B cell (primary cell): ENCODE data around the gene LGALS7. TPM values are rescaled to one million over a fixed set of nuclear protein-coding genes. Genes with fewer than 3 reads are reported as not detected.

Source experiments
- ATAC-seq: fragments of 200-7000 bp; cut with Tn5 transposase; one replicate; pipeline ENCODE4 v1.10.0; 2021; ENCODE audit warnings: low read depth, mild to moderate bottlenecking, moderate number of reproducible peaks, moderate library complexity
- CTCF ChIA-PET: fragments of 350-600 bp; sonication (Branson Sonifier 250); formaldehyde crosslinking; loops from one replicate; lab custom pipeline; 2021; ENCODE audit warnings: antibody characterized with exemption, inconsistent platforms; lab: Charles Lee
- POLR2A ChIA-PET: fragments of 350-600 bp; sonication (Branson Sonifier 250); formaldehyde crosslinking; loops from one replicate; lab custom pipeline; 2021; ENCODE audit warnings: antibody characterized with exemption; lab: Charles Lee
- DNase-seq: peaks from one replicate; pipeline ENCODE4 v3.0.0; 2013
- H2AFZ ChIP-seq: 2 replicates; pipeline ENCODE4 v1.6.1; 2012; ENCODE audit warnings: mild to moderate bottlenecking, low read depth, low read length; ENCODE audit not compliant: insufficient read depth, poor library complexity, severe bottlenecking
- H3K27ac ChIP-seq, 2 donors: 1 replicate in 1 of 2; 2 replicates in 1 of 2; pipeline ENCODE4 v1.5.1; 2012 to 2013; ENCODE audit warnings: low read length in 2 of 2, mild to moderate bottlenecking in 2 of 2, moderate library complexity in 1 of 2
- H3K27me3 ChIP-seq, 4 experiments: fragments of 200-600 bp in 1 of 4; sonication (generic) in 1 of 4; replicated peaks in 1 of 4; 1 replicate in 2 of 4; 2 replicates in 2 of 4; pipeline versions ENCODE4 v1.6.1 to v1.7.0; 2013 to 2016; ENCODE audit warnings: low read length in 3 of 4, mild to moderate bottlenecking in 2 of 4, mixed read lengths in 1 of 4, moderate library complexity in 1 of 4; ENCODE audit not compliant: insufficient read depth in 4 of 4, control insufficient read depth in 3 of 4; ENCODE audit errors: control extremely low read depth in 1 of 4
- H3K36me3 ChIP-seq, 2 experiments: replicated peaks in 1 of 2; 1 replicate in 1 of 2; 2 replicates in 1 of 2; pipeline versions ENCODE4 v1.6.1 to v1.7.1; 2013; ENCODE audit warnings: low read length in 1 of 2; ENCODE audit not compliant: insufficient read depth in 2 of 2, control insufficient read depth in 1 of 2; ENCODE audit errors: control extremely low read depth in 1 of 2, extremely low read depth in 1 of 2
- H3K4me1 ChIP-seq, 2 donors: fragments of 200-600 bp in 1 of 2; sonication (generic) in 1 of 2; 1 replicate in 1 of 2; 2 replicates in 1 of 2; pipeline versions ENCODE4 v1.5.1 to v1.6.1; 2013 to 2017; ENCODE audit warnings: low read length in 2 of 2; ENCODE audit not compliant: control insufficient read depth in 2 of 2, insufficient read depth in 2 of 2
- H3K4me2 ChIP-seq: replicated peaks from 2 replicates; pipeline ENCODE3; 2012; ENCODE audit warnings: mild to moderate bottlenecking, low read depth, low read length; ENCODE audit not compliant: poor library complexity, severe bottlenecking
- H3K4me3 ChIP-seq, 5 experiments: fragments of 200-600 bp in 1 of 5; sonication (generic) in 1 of 5; 1 replicate in 3 of 5; 2 replicates in 2 of 5; pipeline versions ENCODE4 v1.5.1 to v1.7.0; 2011 to 2016; ENCODE audit warnings: low read length in 4 of 5, mild to moderate bottlenecking in 4 of 5, low read depth in 2 of 5, control low read depth in 1 of 5, moderate library complexity in 1 of 5; ENCODE audit not compliant: insufficient read depth in 1 of 5; ENCODE audit errors: control extremely low read depth in 1 of 5, extremely low read depth in 1 of 5
- H3K79me2 ChIP-seq: fragments of 200-600 bp; sonication (generic); one replicate; pipeline ENCODE4 v1.6.0; 2016; ENCODE audit warnings: low read length; ENCODE audit not compliant: control insufficient read depth, insufficient read depth
- H3K9ac ChIP-seq: fragments of 200-600 bp; sonication (generic); 2 replicates; pipeline ENCODE4 v1.6.1; 2017; ENCODE audit warnings: mild to moderate bottlenecking, low read length, moderate library complexity
- H3K9me3 ChIP-seq, 3 donors: one replicate each; pipeline versions ENCODE4 v1.6.1 to v1.7.1; 2013; ENCODE audit warnings: low read length in 2 of 3; ENCODE audit not compliant: control insufficient read depth in 2 of 3, insufficient read depth in 1 of 3; ENCODE audit errors: control extremely low read depth in 1 of 3
- H4K20me1 ChIP-seq: 2 replicates; pipeline ENCODE4 v1.6.0; 2012; ENCODE audit warnings: mild to moderate bottlenecking, low read length; ENCODE audit not compliant: insufficient read depth, control insufficient read depth, poor library complexity, severe bottlenecking
- H3K27ac Mint-ChIP-seq: one replicate; pipeline ENCODE4 v1.8.0; 2021; ENCODE audit warnings: mixed read lengths
- H3K27me3 Mint-ChIP-seq: one replicate; pipeline ENCODE4 v1.8.0; 2021; ENCODE audit warnings: mixed read lengths
- H3K4me1 Mint-ChIP-seq: one replicate; pipeline ENCODE4 v1.8.0; 2021; ENCODE audit warnings: mixed read lengths
- H3K4me3 Mint-ChIP-seq: one replicate; pipeline ENCODE4 v1.8.0; 2021; ENCODE audit warnings: mixed read lengths
- H3K9me3 Mint-ChIP-seq: one replicate; pipeline ENCODE4 v1.8.0; 2022; ENCODE audit warnings: mixed read lengths; ENCODE audit not compliant: insufficient read depth
- EZH2 ChIP-seq: IDR thresholded peaks from 2 replicates; pipeline ENCODE4 v1.6.1; 2012; ENCODE audit warnings: borderline replicate concordance, low read depth, mild to moderate bottlenecking, moderate library complexity, low read length; ENCODE audit not compliant: insufficient read depth, poor library complexity, severe bottlenecking
- WGBS: methylation state at CpG from one replicate; pipeline ENCODE4 v1.1.5; 2013; ENCODE audit warnings: missing lambda C conversion rate; ENCODE audit not compliant: insufficient coverage; 5-methylcytosine and 5-hydroxymethylcytosine counted together
- intact Hi-C: fragments of 100-400 bp; cut with micrococcal nuclease; formaldehyde crosslinking; loops from one replicate; pipeline ENCODE4 v1.10.0; 2022
- polyA plus RNA-seq: library from polyadenylated mRNA; depleted of rRNA; stranded (reverse); fragments of >200 nt; gene quantifications from 2 replicates; pipeline ENCODE4 v1.2.3, GENCODE V29; 2012
- total RNA-seq, 2 donors: library from RNA; stranded (reverse); fragments of 120-200 nt in 1 of 2; gene quantifications; 1 replicate in 1 of 2; 2 replicates in 1 of 2; pipeline versions ENCODE4 v1.2.3 to v1.2.4, GENCODE V29; 2013 to 2022
- TF ChIP-seq, protein P1 (sequence below): fragments of 200-600 bp; IDR thresholded peaks from one replicate; pipeline ENCODE4 v1.8.0; 2022; ENCODE audit warnings: antibody characterized with exemption, mild to moderate bottlenecking

The LGALS7 gene
- total and polyA plus RNA-seq, 2 donors (not counting 1 experiment from before 2014, with no cell fraction given), result not detected

DNA sequence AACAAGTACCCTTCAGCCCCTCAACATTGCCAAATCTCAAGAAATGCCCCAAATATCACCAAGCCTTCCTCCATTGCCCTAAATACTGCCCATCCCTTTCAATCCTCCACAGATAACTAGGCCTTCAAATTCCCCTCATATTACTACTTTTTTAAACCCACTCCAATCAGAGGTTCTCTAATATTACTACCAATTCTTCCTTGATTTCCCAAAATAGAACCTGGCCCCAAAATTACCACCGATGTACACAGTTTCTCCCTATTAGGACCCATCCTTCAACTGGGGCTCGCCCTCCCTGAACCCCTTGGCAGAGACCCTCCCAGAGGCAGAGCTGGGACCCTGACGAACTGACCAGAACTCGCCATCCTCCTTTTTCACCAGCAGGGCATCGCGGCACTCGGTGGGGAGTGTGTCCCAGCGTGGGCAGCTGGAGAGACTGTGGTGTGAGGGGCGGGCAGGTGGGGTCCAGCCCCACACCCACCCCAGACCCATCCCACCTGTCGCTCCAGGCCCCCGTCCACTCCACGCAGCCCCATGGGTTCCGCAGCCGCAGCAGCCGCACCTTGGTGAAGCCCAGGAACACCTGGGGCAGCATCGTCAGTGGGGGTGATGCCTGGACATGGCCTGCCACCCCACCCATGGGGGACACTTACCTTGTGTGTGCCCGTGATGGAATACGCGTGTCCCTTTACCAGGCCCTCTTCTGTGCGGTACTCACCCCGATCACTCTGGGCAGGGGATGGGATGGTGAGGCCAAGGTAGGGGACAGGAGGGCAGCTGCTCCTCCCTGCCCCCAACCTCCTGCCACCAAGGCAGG is 35.2 kb downstream of the LGALS7 start:
- Histone ChIP-seq H3K27me3 (no peaks in the 10 kb centered on the region), H4K20me1 (no peaks in the 10 kb centered on the region), H3K4me2 (no peak overlapping the region), H3K36me3 (no peaks in the 10 kb centered on the region), H3K4me1 (peaks cover 29 to 45% of the 10 kb centered on the region in 2 donors), H2AFZ (peak overlapping the region; percentile 76), H3K4me3 (no peak overlapping the region), H3K9ac (peak overlapping the region; percentile 61), H3K79me2 (peaks cover 8% of the 10 kb centered on the region), H3K27ac (peak overlapping the region in 1 of 2 donors; percentile 40), H3K9me3 (peaks cover 0 to 8% (median 0%) of the 10 kb centered on the region in 3 donors)
- intact Hi-C loops, result loop anchor here (10.0 kb wide), 2 partner anchors 57 to 93 kb away; partner anchors contain the start of gene ACTN4
- DNase-seq, result peak; percentile 20
- H3K4me3 Mint-ChIP-seq, result peak overlapping the region; percentile 74
- peaks cover 41% of the 10 kb centered on the region for H3K4me1 Mint-ChIP-seq
- CTCF ChIA-PET, result interaction anchor here (0.6 to 2.0 kb wide), 2 partner anchors 32 to 511 kb away, joined by 4 to 8 read pairs; no protein-coding TSS in a partner anchor
- H3K27me3 Mint-ChIP-seq, result no peaks in the 10 kb centered on the region
- TF ChIP-seq, protein P1, sequence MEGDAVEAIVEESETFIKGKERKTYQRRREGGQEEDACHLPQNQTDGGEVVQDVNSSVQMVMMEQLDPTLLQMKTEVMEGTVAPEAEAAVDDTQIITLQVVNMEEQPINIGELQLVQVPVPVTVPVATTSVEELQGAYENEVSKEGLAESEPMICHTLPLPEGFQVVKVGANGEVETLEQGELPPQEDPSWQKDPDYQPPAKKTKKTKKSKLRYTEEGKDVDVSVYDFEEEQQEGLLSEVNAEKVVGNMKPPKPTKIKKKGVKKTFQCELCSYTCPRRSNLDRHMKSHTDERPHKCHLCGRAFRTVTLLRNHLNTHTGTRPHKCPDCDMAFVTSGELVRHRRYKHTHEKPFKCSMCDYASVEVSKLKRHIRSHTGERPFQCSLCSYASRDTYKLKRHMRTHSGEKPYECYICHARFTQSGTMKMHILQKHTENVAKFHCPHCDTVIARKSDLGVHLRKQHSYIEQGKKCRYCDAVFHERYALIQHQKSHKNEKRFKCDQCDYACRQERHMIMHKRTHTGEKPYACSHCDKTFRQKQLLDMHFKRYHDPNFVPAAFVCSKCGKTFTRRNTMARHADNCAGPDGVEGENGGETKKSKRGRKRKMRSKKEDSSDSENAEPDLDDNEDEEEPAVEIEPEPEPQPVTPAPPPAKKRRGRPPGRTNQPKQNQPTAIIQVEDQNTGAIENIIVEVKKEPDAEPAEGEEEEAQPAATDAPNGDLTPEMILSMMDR, result no peak
- no peak for TF ChIP-seq EZH2
- POLR2A ChIA-PET, result interaction anchor here (1.5 kb wide), 1 partner anchor 31 kb away, joined by 5 read pairs; no protein-coding TSS in a partner anchor
- 95% methylated on average over 15 of the region's 21 CpGs for WGBS
- H3K27ac Mint-ChIP-seq, result peak overlapping the region; percentile 70
- no peak for ATAC-seq
- no peaks in the 10 kb centered on the region for H3K9me3 Mint-ChIP-seq
